Putamen (tissue), 1 donor: Measurements from ENCODE around the gene APOL5.

Source experiments
- DNase-seq: peaks from one replicate; pipeline ENCODE4 v3.0.0-alpha.2; 2016; ENCODE audit warnings: low spot score

Gene APOL5

DNA sequence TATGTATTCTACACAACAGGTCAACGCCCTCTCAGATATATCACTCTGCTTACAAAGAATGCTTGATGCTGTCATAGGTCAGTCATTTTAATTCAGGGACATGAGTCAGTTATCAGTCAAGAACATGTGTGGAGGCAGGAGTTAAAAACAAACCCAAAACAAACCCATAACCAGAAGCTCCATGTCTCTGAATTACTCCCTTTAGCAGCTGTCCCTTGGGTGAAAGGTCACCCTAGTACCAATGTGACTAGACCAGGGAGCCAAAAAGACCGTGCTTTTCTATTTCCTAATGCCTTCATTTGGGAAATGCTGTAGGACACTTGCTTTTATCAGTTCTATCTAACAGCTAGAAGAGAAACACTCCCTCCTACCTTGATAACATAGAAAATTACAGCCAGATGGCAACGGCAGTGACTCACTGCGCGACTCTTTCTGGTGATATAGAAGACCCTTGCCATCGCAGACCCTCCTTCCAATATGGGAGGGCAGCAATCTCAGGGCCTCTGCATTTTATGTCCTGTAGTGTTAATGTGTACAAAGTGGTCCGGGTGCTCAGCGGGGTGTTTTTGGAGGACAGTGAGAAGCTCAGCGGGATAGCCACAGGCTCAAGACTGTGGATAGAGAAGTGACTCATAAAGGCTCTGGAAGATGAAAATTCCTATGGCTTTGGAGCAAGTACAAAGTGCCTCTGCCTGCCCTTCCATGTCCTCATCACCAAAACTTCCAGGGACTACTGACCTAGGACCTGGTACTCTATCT is 24.8 kb downstream of the APOL5 start:
- no peak for DNase-seq

DNA sequence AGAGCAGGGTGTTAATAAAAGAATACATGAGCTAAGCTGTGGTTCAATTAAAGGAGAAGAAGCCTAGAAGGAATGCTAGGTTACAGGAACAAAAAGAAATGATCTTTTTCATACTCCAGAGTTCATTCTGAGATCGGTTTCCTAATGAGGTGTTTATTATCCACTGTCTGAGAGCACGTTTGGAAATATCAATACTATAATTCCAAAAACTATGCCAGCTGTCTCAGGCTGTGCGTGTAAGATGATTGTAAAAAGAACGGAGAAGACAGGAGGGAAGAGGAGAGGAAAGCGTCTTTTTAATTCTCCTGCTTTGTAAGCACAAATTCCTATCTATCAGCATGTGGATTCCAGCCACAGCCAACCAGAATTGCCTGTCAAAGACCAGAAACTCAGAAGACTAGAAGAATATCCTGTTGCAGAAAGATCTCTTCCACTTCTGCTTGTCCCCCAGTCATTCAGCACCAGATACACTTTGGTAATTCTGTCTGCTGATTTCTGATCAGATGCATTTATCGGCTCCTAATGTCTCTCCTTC is 25.7 kb downstream of the APOL5 start:
- DNase-seq = no peak

DNA sequence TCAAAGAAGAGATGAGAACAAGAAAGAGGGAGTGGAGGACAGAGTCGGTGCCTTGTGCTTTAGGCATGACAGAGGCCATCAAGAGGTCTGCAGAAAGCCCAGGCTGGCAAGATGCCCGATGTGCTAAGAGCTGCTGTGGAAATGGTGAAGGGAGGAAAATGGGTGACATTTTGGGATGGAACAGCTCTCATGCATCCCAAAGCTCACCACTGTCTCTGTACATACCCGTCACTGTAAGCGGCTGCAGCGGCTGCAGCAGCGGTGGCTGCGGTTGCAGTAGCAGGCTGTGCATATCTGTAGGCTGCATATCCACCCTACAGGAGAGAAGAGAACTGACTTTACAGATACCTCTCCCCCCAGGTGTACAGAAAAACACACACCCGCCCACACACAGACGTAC is 28.6 kb downstream of the APOL5 start:
- DNase-seq = no peak

DNA sequence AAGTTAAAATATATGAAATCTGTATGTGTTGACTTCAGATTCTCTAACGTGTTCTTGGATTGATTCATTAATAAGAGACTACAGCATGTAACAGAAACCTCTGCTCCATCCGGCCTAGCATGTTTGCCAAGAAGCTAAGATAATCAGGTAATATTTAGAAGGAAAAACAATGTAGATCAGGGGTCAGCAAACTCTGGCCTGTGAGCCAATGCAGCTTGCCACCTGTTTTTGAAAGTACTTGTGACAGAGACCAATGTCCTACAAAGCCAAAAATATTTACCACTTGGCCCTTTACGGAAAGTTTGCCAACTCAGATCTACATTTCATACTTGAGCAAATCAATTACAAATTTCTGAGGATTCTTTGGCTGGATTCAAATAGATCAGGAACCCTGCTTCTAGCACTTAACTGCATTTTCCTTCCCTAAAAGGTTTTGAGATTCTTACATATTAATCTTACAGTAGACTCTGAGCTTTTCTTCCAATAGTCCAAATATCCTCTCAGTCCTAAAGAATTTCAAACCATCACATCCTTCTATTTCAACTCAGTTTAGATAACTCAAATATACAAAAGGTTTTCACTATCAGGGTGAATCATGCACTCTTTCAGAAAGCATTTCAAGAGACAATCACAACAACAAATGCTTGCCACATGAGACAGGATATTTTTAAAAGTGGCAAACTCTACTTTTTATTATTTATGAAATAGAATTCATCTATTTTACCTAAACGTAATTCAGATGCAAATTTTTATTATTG is 29.5 kb downstream of the APOL5 start:
- no peak for DNase-seq

DNA sequence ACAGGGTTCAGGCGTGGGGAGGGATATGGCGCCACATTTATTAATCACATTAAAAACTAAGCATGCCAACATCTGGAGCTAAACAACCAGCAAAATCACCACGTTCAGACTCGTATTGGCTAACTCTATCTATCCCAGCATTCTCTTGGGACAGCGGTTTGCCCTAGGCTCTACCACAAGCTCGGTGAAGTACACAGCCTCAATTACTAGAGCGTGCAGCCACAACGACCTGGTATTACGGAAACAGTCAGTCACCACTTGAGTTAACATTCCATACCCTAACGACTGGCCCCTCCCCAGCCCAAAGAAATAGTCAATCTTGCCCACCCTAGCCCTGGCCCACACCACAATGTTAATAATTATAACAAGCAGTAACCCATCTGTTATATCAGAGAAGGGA is 32.1 kb downstream of the APOL5 start:
- DNase-seq = no peak

DNA sequence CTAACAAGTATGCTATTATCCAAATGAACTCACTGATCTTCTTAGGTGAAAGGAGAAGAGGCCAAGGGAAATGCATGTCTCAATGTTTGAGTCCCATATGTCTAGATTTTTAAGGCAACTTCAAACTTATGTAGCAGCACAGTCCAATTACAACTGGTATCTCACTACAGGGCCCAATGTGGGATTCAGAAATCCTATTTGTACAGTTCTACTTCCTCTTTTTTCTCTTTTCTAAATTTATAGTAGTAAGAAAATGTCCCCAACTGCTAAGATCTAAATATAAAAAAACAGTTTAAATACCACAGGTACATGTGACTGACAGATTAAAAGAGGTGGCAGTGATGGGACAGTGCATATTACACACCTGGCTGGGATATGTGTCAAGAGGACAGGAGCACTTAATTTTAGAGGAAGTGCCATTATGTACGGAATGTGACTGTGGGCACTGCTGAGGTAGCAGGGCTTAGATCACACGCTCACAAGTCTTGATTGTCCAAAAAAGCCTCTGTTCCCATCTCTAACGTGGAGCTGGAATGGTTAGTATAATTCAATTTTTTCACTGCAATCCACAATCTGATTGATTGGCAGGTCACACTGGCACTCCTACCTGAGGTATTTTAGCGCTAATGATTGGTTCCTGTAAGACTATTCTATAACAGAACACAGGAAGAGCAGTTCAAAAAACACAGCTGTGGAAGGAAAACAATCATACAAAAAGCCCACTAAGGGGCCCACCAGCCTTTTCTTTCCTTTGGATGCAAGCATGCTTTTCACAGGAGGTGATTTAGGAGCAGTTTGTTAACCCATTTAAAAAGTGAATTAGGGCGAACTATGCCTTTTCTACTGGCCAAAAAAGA is 34.6 kb downstream of the APOL5 start:
- no peak for DNase-seq

DNA sequence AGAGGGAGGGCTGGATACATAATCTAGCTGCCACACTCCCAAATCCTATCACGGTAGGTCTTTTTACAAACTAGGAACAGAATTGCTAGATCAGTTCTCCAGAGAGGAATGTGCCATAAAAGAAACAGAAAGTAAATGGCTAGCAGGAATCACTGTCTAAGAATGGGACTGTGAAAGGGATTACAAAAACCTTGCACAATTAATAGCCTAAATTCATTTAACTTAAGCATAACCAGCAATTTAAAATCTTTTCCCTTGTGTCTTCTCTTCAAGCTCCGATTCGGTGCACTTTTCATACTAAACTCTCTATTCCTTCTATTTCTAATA is 35.2 kb downstream of the APOL5 start:
- no peak for DNase-seq

DNA sequence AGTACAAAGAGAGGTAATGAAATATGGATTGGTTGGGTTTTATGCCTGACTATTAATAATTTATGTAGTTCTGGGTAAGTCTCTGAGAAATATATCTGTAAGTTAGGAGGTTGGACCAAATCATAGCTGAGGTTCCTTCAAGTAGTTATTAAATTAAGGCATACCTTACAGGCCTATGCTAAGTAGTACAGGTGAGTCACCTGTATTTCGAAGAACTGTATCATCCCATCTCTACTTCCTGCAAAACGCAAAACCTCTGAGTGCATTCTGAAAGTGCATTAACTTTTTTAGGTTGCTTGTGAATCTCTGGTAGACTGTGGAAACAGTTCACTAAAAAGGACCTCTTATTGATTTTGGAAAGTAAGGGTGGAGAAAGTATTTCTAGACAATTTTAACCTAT is 37.1 kb downstream of the APOL5 start:
- no peak for DNase-seq

DNA sequence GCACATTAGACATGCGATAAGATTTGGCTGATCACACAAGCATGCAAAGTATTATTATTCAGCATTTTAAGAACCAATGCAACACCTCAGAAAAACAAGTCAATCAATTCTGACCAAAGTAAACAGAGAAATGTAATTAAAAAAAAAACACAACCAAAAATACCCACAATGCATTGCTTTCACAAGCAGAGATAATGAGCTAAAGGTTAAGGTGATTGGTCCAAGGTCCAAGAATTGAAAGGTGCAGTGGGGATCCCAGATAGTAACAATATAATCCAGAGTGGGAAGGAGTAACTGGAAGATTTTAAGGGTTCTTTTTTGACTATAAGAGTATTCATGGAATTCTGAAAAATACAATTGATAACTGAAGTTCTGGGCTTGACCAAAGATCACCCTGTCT is 39.0 kb downstream of the APOL5 start:
- no peak for DNase-seq

DNA sequence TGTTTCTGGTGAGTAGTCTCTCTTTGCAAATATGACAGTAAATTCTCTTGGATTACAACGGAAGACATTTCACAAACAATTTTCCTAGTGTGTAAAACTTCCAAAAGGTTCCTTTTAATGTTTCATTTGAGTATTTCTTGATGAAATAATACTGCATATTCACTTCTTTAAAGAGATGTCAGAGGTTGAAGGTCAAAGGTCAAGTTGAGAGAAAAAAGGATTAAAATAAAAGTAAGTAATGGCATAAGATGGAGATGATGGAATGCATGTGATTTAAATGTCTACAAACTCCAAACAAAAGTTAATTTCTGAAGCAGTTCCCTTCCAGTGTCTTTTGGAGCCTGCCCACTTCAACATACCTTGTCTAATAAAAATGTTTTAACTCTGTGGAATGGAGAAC is 40.7 kb downstream of the APOL5 start:
- DNase-seq = no peak

DNA sequence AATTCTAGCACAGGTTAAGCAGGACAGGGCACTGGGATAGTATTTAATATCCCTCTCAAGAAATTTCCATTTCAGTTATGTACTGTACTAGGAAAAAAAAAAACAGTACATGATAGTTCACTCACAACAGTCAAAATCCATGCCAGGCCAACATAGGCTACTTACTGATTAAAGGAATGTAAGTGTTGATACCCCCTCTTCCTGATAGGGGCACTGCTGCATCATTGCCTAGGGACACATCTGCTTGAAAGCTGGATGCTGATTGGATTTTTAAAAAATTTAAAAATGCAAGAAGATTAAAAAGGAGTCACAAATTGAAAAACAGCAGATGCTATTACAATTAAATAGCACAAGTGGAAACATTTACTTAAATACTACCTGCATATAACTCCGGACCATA is 43.4 kb downstream of the APOL5 start:
- DNase-seq = no peak

DNA sequence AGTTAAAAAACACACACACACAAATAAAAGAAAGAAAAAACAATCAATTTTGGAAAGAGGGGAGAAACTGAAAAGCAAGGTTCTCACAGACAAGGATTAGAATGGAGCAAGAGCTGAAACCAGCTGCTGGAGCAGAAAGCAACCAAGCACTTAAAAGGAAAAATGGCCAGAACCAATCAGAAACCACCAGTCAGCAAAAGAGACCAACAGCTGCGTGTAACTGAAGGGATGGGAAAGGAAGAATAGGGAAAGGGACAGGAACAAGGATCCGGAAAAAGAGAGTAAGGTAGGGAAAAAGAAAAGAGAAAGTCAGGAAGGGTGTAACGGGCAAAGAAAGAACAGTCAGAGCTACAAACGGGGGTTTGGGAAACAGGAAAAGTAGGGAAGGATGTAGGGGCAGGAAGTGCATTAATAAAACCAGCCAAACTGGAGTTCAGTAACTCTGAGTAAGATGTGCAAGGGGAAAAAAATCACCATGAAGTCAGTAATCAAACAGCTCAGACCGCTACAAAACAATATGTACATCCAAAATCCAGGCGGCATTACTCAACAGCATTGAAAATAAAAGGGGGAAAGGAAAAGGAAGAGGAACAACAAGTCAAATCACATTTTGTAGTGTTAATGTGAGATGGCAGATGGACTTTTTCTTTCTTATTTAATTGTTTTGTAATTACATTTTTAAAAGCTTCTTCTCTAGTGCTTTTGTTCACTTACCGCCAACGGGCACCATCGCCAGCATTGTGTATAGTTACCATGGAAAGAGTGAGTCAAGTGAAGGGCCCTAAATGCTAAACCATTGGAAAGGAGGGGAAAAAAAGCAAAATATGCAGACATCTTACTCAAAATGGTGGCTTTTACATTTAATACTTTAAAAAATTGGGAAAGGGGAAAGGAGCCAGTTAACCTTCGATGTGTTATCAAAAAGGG is 49.2 kb downstream of the APOL5 start:
- no peak for DNase-seq

DNA sequence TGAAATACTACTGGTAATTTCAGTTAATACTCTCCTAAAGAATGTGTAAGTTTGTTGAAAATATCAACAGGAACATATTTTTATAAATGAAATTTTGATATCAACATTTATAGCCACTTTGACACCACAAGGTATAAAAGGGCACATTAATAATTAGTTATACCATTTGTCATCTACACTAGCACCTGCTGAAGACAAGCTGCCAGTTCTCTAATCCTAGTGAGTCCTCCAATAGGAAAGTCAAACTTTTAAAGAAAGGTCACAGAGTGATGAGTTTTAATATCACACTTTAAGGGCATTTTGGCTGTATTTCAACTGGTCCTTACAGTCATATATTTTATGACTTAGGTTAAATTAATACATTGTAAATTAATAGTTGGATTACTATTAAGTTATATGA is 52.3 kb downstream of the APOL5 start:
- DNase-seq = no peak

DNA sequence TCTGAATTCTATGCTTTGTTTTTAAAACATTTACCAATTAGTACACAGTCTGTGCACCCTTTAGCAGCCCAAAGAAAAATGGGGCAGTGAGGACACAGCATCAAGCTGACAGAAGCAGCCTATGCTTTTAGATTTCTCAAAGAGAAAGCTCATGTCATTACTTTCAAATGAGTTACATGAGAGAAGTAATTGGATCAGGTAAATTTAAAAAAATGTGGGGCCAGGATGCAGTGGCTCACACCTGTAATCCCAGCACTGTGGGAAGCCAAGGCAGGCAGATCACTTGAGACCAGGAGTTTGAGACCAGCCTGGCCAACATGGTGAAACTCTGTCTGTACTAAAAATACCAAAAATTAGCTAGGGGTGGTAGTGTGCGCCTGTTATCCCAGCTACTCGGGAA is 57.7 kb downstream of the APOL5 start:
- DNase-seq = no peak

DNA sequence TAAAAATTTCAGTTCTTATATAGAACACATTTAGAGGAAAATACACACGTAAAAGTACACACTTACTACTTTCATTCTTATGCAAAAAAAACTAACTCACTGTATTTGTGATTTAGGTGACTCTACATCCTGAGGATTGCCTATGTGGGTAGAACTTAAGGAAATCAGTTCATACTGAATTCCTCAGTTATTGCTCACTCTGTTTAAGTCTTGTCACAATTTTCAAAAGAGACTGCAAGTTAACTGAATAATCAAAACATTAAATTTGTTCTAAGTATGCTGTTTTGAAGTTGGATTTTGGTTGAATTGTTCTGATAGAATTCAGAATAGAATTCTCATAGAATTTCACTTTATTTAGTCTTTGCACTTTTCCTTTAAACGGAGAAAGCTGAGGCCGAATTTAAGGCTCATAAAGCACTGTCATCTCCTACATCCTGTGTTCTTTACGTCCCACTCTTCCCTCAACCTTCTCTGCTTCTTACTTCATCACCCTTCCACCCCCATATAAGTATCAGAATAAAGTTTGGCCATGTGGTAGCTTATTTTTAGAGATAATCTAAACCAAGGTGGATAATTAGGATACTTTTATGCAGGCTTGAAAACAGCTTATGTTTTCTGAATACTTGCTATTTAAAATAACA is 59.8 kb downstream of the APOL5 start:
- DNase-seq = peak; percentile 51
